Ascending aorta (tissue), 2 donors: ENCODE results near the gene RALGPS1. TPM values are rescaled to one million over a fixed set of nuclear protein-coding genes. Genes with fewer than 3 reads are reported as not detected.

Source experiments
- DNase-seq, 2 donors: peaks; one replicate each; pipeline ENCODE4 v3.0.0-alpha.2; 2019; ENCODE audit warnings: low spot score in 2 of 2
- H3K27ac ChIP-seq, 2 donors: fragments of 200-600 bp; sonication (generic); one replicate each; pipeline ENCODE4 v1.5.1; 2016 to 2017; ENCODE audit warnings: mild to moderate bottlenecking in 1 of 2
- H3K27me3 ChIP-seq: fragments of 200-600 bp; sonication (generic); one replicate; pipeline ENCODE4 v1.5.1; 2017
- H3K36me3 ChIP-seq, 2 donors: fragments of 200-600 bp; sonication (generic); one replicate each; pipeline ENCODE4 v1.5.1; 2016
- H3K4me1 ChIP-seq, 2 donors: fragments of 200-600 bp; sonication (generic); one replicate each; pipeline ENCODE4 v1.5.1; 2016 to 2017; ENCODE audit warnings: mild to moderate bottlenecking in 1 of 2
- H3K4me3 ChIP-seq, 2 donors: fragments of 200-600 bp; sonication (generic); one replicate each; pipeline ENCODE4 v1.5.1; 2016 to 2017; ENCODE audit warnings: mild to moderate bottlenecking in 1 of 2
- H3K9me3 ChIP-seq, 2 donors: fragments of 200-600 bp; sonication (generic); one replicate each; pipeline ENCODE4 v1.5.1; 2016
- intact Hi-C: fragments of 100-400 bp; cut with DNase I; formaldehyde crosslinking; loops from one replicate; pipeline ENCODE4 v1.15.1; 2023
- total RNA-seq: library from RNA; depleted of rRNA; stranded (reverse); fragments of >200 nt; gene quantifications from one replicate; pipeline ENCODE4 v1.1.0, GENCODE V29; 2016
- TF ChIP-seq, protein P1 (sequence below), 3 experiments: fragments of 200-600 bp in 2 of 3; fragments of 450-650 bp in 1 of 3; sonication (generic) in 2 of 3; IDR thresholded peaks; one replicate each; pipeline ENCODE4 v1.5.1; 2016 to 2019; ENCODE audit warnings: antibody characterized with exemption in 3 of 3, mild to moderate bottlenecking in 1 of 3, moderate library complexity in 1 of 3

RALGPS1 gene
- total RNA-seq, 1 donor from 2014 or later = 9.8 TPM

- no peak for DNase-seq
- Histone ChIP-seq H3K4me3 (no peak overlapping the region), H3K9me3 (no peaks in the 10 kb centered on the region), H3K36me3 (peaks cover 20 to 25% of the 10 kb centered on the region in 2 donors), H3K4me1 (peaks cover 0 to 5% of the 10 kb centered on the region in 2 donors), H3K27me3 (no peaks in the 10 kb centered on the region), H3K27ac (no peak overlapping the region)
- intact Hi-C loops = no loop called here
- TF ChIP-seq, protein P1, sequence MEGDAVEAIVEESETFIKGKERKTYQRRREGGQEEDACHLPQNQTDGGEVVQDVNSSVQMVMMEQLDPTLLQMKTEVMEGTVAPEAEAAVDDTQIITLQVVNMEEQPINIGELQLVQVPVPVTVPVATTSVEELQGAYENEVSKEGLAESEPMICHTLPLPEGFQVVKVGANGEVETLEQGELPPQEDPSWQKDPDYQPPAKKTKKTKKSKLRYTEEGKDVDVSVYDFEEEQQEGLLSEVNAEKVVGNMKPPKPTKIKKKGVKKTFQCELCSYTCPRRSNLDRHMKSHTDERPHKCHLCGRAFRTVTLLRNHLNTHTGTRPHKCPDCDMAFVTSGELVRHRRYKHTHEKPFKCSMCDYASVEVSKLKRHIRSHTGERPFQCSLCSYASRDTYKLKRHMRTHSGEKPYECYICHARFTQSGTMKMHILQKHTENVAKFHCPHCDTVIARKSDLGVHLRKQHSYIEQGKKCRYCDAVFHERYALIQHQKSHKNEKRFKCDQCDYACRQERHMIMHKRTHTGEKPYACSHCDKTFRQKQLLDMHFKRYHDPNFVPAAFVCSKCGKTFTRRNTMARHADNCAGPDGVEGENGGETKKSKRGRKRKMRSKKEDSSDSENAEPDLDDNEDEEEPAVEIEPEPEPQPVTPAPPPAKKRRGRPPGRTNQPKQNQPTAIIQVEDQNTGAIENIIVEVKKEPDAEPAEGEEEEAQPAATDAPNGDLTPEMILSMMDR (IDR thresholded peaks at IDR 0.05) = no peak
Observed at GRCh38 chr9:126882746-126883145, 31.8 kb upstream of the RALGPS1 start.

GRCh38 chr9:126883636-126884035 is 30.9 kb upstream of the RALGPS1 start:
- TF ChIP-seq, protein P1 (IDR thresholded peaks at IDR 0.05) = no peak
- peaks cover 20 to 25% of the 10 kb centered on the region in 2 donors for H3K36me3 ChIP-seq
- no peak overlapping the region for H3K27ac ChIP-seq
- peaks cover 0 to 5% of the 10 kb centered on the region in 2 donors for H3K4me1 ChIP-seq
- H3K27me3 ChIP-seq = no peaks in the 10 kb centered on the region
- intact Hi-C loops = no loop called here
- no peak overlapping the region for H3K4me3 ChIP-seq
- no peak for DNase-seq
- no peaks in the 10 kb centered on the region for H3K9me3 ChIP-seq

DNA sequence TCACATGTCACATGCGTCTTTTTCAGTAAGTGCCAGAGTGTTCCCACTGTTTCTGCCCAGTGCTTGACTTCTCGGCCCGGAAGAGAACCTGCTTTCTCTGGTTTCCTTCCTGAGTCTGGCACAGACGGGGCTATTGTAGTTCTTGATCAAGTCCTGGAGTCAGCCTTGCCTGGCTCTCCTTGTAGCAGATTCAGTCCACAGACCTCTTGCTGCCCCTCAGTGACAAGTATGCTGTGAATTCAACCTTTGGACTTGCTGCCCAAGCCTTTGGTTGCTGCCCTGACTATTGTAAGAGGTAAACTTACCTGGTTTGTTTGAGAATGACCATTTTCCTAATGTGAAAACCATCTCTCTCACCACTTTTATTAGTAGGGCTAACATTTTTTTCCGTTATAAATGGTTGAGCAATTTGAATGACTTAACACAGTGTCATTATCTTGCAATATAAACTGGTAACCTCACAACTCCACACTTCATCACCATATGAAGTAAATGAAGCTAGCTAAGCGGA is 29.4 kb upstream of the RALGPS1 start:
- Histone ChIP-seq H3K27me3 (no peaks in the 10 kb centered on the region), H3K36me3 (peaks cover 11 to 16% of the 10 kb centered on the region in 2 donors), H3K27ac (no peak overlapping the region), H3K9me3 (no peaks in the 10 kb centered on the region), H3K4me3 (no peak overlapping the region), H3K4me1 (peaks cover 0 to 5% of the 10 kb centered on the region in 2 donors)
- TF ChIP-seq, protein P1 (IDR thresholded peaks at IDR 0.05) = no peak
- intact Hi-C loops = no loop called here
- no peak for DNase-seq

GRCh38 chr9:126886034-126886822 is 28.4 kb upstream of the RALGPS1 start:
- Histone ChIP-seq H3K27ac (no peak overlapping the region), H3K4me3 (no peak overlapping the region), H3K9me3 (no peaks in the 10 kb centered on the region), H3K36me3 (peaks cover 6 to 12% of the 10 kb centered on the region in 2 donors), H3K27me3 (no peaks in the 10 kb centered on the region), H3K4me1 (peaks cover 0 to 3% of the 10 kb centered on the region in 2 donors)
- intact Hi-C loops = no loop called here
- TF ChIP-seq, protein P1 (IDR thresholded peaks at IDR 0.05) = no peak
- DNase-seq = no peak

DNA sequence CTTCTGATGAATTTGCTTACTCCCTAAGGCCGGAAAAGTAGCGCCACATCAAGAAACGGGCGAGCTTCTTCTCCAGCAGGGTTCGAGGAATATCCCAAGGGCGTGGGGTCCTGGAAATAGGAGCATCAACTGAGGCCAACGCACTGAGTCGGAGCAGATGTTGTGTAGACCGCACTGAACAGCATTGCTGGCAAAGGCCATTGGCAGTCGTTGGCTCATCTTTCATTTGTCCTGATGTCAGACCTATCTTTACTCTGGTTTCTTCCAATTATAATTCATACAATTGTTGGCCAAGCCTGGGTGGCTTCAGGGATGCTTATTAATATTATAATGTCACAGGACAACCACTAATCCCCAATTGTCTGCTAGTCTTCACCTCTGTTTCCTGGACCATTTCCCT is 27.7 kb upstream of the RALGPS1 start:
- Histone ChIP-seq H3K27ac (no peak overlapping the region), H3K4me1 (no peaks in the 10 kb centered on the region), H3K27me3 (no peaks in the 10 kb centered on the region), H3K9me3 (no peaks in the 10 kb centered on the region), H3K4me3 (no peak overlapping the region), H3K36me3 (peaks cover 6 to 12% of the 10 kb centered on the region in 2 donors)
- intact Hi-C loops = no loop called here
- DNase-seq = no peak
- TF ChIP-seq, protein P1 (IDR thresholded peaks at IDR 0.05) = no peak
